Activated T-cell treated with anti-CD3 and anti-CD28 coated beads, Interleukin-2, amount 50 U/mL, for 72 hours (primary cell): ENCODE measurements around the gene HOXC11. TPM values are rescaled to one million over a fixed set of nuclear protein-coding genes. Genes with fewer than 3 reads are reported as not detected.

Experiments used
- ATAC-seq, 2 donors: fragments of 150-1000 bp; cut with Tn5 transposase; replicated peaks in 1 of 2; 2 replicates each; pipeline ENCODE4 v1.10.0; 2021; ENCODE audit warnings: moderate library complexity in 2 of 2, mild to moderate bottlenecking in 1 of 2
- DNase-seq, 2 donors: peaks; one replicate each; pipeline ENCODE4 v3.0.0; 2021 to 2022; ENCODE audit warnings: mixed read lengths in 1 of 2
- H3K27ac Mint-ChIP-seq: one replicate; pipeline ENCODE4 v1.8.0; 2022; ENCODE audit warnings: mild to moderate bottlenecking, moderate library complexity, mixed read lengths
- H3K27me3 Mint-ChIP-seq: one replicate; pipeline ENCODE4 v1.8.0; 2022; ENCODE audit warnings: low read depth, mixed read lengths
- H3K36me3 Mint-ChIP-seq, 2 donors: one replicate each; pipeline ENCODE4 v1.8.0; 2022; ENCODE audit warnings: mixed read lengths in 2 of 2, mild to moderate bottlenecking in 1 of 2; ENCODE audit not compliant: insufficient read depth in 2 of 2
- H3K4me1 Mint-ChIP-seq: one replicate; pipeline ENCODE4 v1.8.0; 2022; ENCODE audit warnings: low read depth, mixed read lengths
- H3K4me3 Mint-ChIP-seq, 2 donors: one replicate each; pipeline ENCODE4 v1.8.0; 2022; ENCODE audit warnings: mild to moderate bottlenecking in 2 of 2, mixed read lengths in 2 of 2, moderate library complexity in 2 of 2
- H3K9me3 Mint-ChIP-seq, 2 donors: one replicate each; pipeline ENCODE4 v1.8.0; 2022; ENCODE audit warnings: mixed read lengths in 2 of 2
- total RNA-seq, 2 donors: library from RNA; stranded (reverse); gene quantifications; one replicate each; pipeline ENCODE4 v1.2.3, GENCODE V29; 2022

Gene HOXC11
- total RNA-seq, 2 donors from 2014 or later, result not detected

DNA sequence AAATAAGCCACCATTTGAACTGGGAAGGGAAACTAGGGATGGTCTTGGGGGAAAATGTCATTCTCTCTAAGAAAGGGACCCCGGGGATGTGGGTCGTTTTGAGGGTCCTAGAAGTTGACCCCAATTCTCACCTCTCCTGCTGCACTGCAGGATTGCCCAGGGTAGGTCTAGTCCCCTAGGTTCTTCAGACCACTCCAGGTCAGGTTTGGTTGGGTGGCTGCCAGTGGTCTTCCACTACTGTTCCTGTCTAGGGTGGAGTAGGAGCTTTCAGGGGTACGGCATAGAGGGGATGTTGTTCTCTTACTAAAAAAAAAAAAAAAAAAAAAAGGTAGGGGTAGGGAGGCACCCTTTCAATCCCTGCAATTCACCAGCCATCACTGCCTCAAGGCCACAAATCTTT lies 43.1 kb downstream of the HOXC11 start:
- no peak overlapping the region for H3K27ac Mint-ChIP-seq
- peaks cover 75% of the 10 kb centered on the region for H3K27me3 Mint-ChIP-seq
- no peak for ATAC-seq
- H3K4me1 Mint-ChIP-seq, result peaks cover 43% of the 10 kb centered on the region
- no peaks in the 10 kb centered on the region for H3K9me3 Mint-ChIP-seq
- no peaks in the 10 kb centered on the region for H3K36me3 Mint-ChIP-seq
- no peak for DNase-seq
- no peak overlapping the region for H3K4me3 Mint-ChIP-seq

DNA sequence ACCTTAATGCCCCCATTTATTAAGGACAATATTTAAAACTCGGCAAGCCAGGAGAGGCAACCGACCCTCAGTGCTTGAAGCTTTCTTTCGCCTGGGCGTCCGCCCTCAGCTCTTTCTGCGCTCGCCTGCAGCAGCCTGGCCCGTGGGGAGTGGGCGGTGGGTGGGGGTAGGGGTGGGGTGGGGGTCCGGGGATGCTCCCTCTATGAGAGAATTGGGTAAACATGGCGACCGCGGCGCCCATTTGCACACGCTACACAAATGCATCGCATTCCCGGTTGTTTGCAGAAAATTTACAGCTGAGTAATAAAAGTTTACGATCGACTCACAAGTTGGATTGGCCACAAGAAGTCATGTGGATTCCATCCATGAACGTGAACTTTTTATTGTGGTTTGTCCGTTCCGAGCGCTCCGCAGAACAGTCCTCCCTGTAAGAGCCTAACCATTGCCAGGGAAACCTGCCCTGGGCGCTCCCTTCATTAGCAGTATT lies 43.6 kb downstream of the HOXC11 start:
- no peaks in the 10 kb centered on the region for H3K9me3 Mint-ChIP-seq
- H3K27me3 Mint-ChIP-seq, result peaks cover 75% of the 10 kb centered on the region
- ATAC-seq (no peak), DNase-seq (no peak)
- H3K36me3 Mint-ChIP-seq, result no peaks in the 10 kb centered on the region
- peaks cover 41% of the 10 kb centered on the region for H3K4me1 Mint-ChIP-seq
- peak overlapping the region; percentile 56 to 64 for H3K4me3 Mint-ChIP-seq
- no peak overlapping the region for H3K27ac Mint-ChIP-seq

- H3K27ac Mint-ChIP-seq, result peak overlapping the region; percentile 42
- no peaks in the 10 kb centered on the region for H3K36me3 Mint-ChIP-seq
- H3K9me3 Mint-ChIP-seq, result no peaks in the 10 kb centered on the region
- H3K4me1 Mint-ChIP-seq, result peaks cover 40% of the 10 kb centered on the region
- H3K27me3 Mint-ChIP-seq, result peaks cover 75% of the 10 kb centered on the region
- peak; percentile 61 to 63 for ATAC-seq
- DNase-seq, result no peak
- H3K4me3 Mint-ChIP-seq, result peak overlapping the region; percentile 80 to 93
Observed at GRCh38 chr12:54017027-54017788, 44.3 kb downstream of the HOXC11 start.

DNA sequence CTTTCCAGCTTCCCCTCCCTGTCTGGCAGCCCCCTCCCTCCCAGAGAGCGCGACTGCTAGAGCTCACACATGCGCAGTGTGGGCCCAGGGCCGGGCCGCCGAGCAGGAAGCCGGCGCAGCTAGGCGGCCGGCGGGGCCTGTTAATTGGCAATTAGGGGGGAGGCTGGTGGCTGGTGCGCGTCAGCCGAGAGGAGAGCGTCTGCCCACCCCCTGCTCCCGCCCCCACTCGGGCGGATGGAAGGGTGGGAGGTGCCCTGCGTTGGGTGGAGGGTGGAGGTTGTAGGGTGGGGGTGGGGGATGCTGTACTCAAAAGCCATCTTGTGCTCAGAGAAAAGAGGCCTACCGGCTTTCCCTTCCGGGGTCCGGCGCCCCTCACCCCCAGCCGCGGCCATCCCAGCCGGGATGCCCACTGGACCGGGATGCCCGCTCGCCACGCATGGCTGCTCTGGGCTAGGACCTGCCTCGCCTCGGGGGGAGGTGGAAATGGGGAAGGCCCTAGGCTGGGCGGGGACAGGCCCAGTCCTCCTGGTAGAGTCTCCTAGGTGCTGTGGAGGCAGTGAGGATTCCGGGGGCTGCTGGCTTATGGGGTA lies 45.0 kb downstream of the HOXC11 start:
- ATAC-seq, result peak; percentile 89 to 92
- Mint-ChIP-seq H3K36me3 (no peaks in the 10 kb centered on the region), H3K9me3 (no peaks in the 10 kb centered on the region), H3K27ac (no peak overlapping the region), H3K27me3 (peaks cover 75% of the 10 kb centered on the region), H3K4me1 (peaks cover 40% of the 10 kb centered on the region), H3K4me3 (peak overlapping the region; percentile 80 to 93)
- DNase-seq, result peak; percentile 79 to 83

DNA sequence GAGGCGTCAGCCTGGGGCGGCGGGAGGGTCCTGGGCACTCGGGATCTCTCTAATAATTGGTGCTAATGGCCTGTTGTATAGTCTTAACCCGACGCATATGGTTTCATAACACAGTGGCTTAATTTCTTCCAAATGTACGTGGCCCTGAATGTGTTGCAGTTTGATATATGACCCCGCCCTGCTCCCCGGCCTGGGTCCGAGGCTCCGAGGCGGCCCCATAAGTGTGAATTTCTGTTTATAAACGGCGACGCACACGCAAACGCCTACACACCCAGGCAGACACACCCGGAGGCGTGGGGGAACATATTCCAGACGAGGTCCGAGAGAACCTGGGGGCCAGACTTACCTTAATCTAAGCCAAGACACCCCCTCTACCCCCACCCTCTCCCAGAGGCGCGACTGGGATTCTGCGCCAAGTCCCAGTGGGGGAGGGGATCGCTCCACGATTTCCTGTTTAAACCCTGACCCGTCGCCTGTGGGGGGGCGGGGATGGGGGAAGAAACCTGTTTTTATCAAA lies 45.6 kb downstream of the HOXC11 start:
- no peak for ATAC-seq

DNA sequence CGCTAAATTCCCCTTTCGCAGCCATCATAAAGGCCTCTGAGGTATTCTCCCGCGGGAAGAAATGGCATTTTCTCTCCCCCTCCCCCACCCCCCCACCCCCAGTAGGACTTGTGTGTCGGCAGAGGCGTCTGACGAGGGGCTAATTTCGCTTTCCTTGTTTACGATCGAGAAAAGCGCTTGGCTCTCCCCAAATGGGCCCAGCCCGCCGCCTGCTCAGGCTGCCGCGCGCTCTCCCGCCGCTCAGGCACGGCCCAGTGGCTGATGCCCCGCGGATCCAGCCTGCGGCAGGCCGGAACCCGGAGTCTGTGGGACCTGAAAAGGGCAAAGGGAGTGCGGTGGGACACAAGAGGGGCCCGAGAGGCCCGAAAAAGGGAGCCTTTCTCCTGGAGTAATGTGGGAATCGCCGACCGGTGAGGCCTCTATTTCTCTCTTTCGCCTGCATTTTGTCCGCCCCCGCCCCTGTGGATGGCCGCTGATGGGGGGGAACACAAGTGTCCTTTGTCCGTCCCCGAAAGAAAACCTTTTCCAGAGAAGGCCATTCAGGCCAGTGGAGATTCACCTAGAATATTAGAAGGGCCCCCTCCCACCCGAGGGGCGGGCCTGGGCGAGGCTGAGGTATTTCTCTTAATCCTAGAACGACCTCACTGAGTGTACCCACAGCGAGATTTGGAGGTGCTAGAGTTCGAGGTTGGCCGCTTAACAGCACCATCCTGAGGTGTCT lies 46.3 kb downstream of the HOXC11 start:
- Mint-ChIP-seq H3K27ac (no peak overlapping the region), H3K4me1 (peaks cover 36% of the 10 kb centered on the region), H3K4me3 (peak overlapping the region; percentile 9 to 56), H3K9me3 (no peaks in the 10 kb centered on the region), H3K27me3 (peaks cover 75% of the 10 kb centered on the region), H3K36me3 (no peaks in the 10 kb centered on the region)
- DNase-seq (no peak), ATAC-seq (no peak)

More for the DNA sequence above, 45.6 kb downstream of the HOXC11 start:
- peak overlapping the region; percentile 80 to 93 for H3K4me3 Mint-ChIP-seq
- no peaks in the 10 kb centered on the region for H3K9me3 Mint-ChIP-seq
- H3K36me3 Mint-ChIP-seq, result no peaks in the 10 kb centered on the region
- H3K4me1 Mint-ChIP-seq, result peaks cover 40% of the 10 kb centered on the region
- DNase-seq, result no peak
- no peak overlapping the region for H3K27ac Mint-ChIP-seq
- H3K27me3 Mint-ChIP-seq, result peaks cover 75% of the 10 kb centered on the region

DNA sequence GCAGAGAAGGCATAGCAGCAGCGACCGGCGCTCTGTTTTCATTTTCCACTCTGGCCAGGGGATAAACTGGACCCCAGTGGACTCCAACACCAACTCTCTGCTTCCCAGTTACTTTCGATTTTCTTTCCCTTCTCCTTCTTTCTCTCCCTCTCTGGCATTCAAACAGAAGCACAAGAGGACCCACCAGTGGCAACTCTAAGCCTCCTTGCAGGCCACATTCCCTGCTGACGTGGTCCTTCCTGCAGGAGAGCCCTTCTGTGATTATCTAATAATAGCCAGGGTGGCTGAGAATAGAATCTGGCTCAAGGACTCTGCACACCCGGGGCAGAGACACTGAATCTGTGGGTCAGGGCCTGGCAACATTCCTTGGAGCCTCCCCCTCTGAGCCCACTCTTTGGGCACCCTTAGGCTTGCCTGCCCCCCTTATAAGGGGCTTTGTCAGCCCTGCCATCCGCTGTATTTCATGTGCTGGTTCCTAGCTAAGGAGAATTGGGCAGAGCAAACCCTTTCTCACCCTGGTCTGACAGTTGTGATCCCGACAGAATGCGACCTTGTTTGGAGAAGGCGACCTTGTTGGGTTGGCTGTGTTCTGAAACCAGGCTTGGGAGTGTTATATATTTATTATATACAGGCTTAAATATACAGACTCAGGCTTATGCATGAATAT lies 47.1 kb downstream of the HOXC11 start:
- H3K27me3 Mint-ChIP-seq, result peaks cover 75% of the 10 kb centered on the region
- H3K4me1 Mint-ChIP-seq, result peaks cover 28% of the 10 kb centered on the region
- no peaks in the 10 kb centered on the region for H3K36me3 Mint-ChIP-seq
- DNase-seq, result no peak
- no peak overlapping the region for H3K27ac Mint-ChIP-seq
- peak overlapping the region; percentile 25 to 58 for H3K4me3 Mint-ChIP-seq
- ATAC-seq, result no peak
- no peaks in the 10 kb centered on the region for H3K9me3 Mint-ChIP-seq

DNA sequence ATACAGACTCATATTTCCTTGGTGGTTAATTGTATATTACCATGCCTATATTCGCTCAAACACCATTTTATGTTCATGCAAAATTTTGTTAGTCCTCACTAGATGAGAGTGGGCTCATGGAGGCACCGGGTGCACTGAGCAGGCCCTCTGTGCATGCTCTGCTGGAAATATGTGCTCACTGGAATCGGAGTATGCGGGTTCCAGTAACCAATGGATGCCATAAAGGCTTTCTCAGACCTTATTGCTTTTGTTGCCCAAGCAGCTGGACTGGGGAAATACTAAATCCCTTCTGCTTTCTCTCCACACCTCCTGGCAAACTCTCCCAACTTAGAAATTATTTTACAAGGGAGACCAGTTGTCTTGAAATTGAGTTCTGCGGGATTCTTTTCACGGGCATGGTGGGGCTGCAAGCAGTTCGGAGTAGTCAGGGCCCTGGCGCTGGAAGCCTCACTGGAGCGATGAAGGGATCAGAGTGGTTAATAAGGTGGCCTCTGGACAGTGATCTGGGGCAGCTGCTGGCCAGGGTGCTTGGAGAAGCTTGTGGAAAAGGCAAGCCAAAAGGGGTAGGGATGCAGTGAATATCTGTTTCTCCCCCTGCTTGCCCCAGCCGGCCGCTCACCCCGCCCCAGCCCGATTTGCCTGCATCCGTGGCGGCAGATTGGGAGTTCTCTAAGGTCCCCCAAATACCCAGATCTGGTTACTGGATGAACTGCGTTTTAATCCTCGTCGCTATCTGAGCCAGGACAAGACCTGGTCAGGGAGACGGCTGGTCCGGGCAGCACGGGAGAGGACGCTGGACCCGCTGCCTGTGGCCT lies 47.9 kb downstream of the HOXC11 start:
- Mint-ChIP-seq H3K4me1 (peaks cover 24% of the 10 kb centered on the region), H3K9me3 (no peaks in the 10 kb centered on the region), H3K36me3 (no peaks in the 10 kb centered on the region), H3K4me3 (no peak overlapping the region), H3K27me3 (peaks cover 75% of the 10 kb centered on the region), H3K27ac (no peak overlapping the region)
- ATAC-seq, result no peak
- no peak for DNase-seq

DNA sequence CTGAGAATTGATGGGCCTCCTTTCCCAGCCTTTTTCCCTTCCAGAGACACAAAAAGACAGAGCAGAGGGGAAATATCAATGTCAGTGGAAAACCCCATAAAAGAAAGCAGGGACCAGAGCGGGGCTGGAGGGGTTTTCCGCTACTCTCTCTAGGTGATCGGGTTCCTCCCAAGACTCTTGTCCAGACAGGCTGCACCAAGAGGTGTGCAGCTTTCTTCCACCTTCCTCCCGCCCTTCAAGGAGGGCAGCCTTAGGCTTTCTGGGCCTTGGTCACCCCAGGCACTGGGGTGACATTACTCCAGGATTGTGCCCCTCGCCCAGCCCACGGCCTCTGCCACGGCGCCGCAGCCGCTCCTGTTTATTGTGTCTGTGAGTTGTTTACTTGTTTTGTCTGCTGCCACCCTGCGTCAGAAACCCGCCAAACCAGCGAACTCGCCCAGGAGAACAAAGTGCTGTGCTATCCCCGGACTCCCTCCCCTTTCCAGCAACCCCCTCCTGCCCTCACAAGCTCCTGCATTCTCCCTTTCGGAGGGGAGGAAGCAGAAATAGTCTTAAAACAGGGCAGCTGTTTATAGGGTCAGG lies 48.6 kb downstream of the HOXC11 start:
- H3K4me3 Mint-ChIP-seq, result peak overlapping the region in 1 of 2 donors; percentile 46
- H3K36me3 Mint-ChIP-seq, result no peaks in the 10 kb centered on the region
- H3K9me3 Mint-ChIP-seq, result no peaks in the 10 kb centered on the region
- H3K27ac Mint-ChIP-seq, result no peak overlapping the region
- ATAC-seq, result no peak
- peaks cover 24% of the 10 kb centered on the region for H3K4me1 Mint-ChIP-seq
- H3K27me3 Mint-ChIP-seq, result peaks cover 76% of the 10 kb centered on the region
- DNase-seq, result no peak

DNA sequence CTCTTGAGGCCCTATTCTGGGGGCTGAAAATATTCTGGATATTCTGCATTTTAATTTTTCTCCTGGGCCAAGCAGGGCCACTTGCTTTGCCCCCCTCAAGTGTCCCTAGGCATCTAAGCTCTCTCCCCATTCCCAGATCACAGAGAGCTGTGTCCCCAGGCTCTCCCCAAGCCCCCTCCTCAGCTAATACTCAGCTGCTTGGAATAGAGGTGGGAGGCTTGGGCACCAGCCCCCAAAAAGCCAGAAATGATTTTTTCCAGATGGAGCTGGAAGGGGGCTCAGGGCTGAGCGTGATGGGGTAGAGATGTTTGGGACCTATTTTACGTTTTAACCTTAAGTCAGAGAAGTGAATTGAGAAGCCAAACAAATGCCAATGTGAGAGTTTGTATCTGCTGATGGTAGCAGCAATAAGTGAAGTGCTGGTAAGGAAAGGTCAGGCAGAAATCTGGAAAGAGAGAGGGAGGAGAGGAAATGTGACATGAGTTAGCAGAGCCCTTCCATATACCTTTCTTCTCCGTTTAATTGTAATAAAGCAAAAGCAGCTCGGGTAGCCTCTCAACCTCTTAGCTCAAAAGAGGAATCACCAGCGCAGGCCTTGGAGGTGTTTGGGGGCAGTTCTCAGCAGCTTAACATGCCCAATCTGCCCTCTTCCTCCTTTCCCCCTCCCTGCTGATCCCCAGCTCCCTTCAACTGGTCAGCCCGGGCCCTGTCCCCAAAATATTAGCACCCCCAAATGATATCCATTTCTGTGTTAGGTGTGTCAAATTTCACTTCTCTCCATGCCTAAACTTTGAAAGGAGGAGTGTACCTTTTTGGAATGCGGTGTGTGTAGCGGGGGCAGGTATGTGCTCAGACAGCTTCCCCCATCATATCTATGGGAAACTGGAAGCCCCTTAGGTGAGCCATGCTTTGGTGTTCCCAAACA lies 50.3 kb downstream of the HOXC11 start:
- Mint-ChIP-seq H3K9me3 (no peaks in the 10 kb centered on the region), H3K4me3 (no peak overlapping the region), H3K4me1 (peaks cover 24% of the 10 kb centered on the region), H3K27me3 (peaks cover 86% of the 10 kb centered on the region), H3K27ac (no peak overlapping the region), H3K36me3 (no peaks in the 10 kb centered on the region)
- DNase-seq (no peak), ATAC-seq (no peak)

- Mint-ChIP-seq H3K27me3 (peaks cover 92% of the 10 kb centered on the region), H3K9me3 (no peaks in the 10 kb centered on the region), H3K4me1 (peaks cover 25% of the 10 kb centered on the region), H3K4me3 (no peak overlapping the region), H3K36me3 (no peaks in the 10 kb centered on the region), H3K27ac (no peak overlapping the region)
- DNase-seq (no peak), ATAC-seq (no peak)
Observed at GRCh38 chr12:54024127-54024526, 51.2 kb downstream of the HOXC11 start.
